Thyroid gland (tissue), 4 donors: ENCODE measurements around the gene IRS1. TPM values are rescaled to one million over a fixed set of nuclear protein-coding genes. Genes with fewer than 3 reads are reported as not detected.

Source experiments
- DNase-seq, 2 donors: peaks; one replicate each; pipeline ENCODE4 v3.0.0-alpha.2; 2019
- H3K27ac ChIP-seq, 3 donors: fragments of 200-600 bp; sonication (generic); 1 replicate in 2 of 3; 2 replicates in 1 of 3; pipeline ENCODE4 v1.5.1; 2016 to 2019; ENCODE audit warnings: mild to moderate bottlenecking in 1 of 3, moderate library complexity in 1 of 3
- H3K27me3 ChIP-seq: fragments of 200-600 bp; sonication (generic); one replicate; pipeline ENCODE4 v1.5.1; 2019
- H3K36me3 ChIP-seq, 2 donors: fragments of 200-600 bp; sonication (generic); one replicate each; pipeline ENCODE4 v1.5.1; 2016 to 2019
- H3K4me1 ChIP-seq, 2 donors: fragments of 200-600 bp; sonication (generic); one replicate each; pipeline ENCODE4 v1.5.1; 2017 to 2019
- H3K4me3 ChIP-seq, 3 donors: fragments of 200-600 bp; sonication (generic); replicated peaks in 1 of 3; 1 replicate in 2 of 3; 2 replicates in 1 of 3; pipeline ENCODE4 v1.5.1; 2016; ENCODE audit warnings: mild to moderate bottlenecking in 1 of 3
- H3K9me3 ChIP-seq: fragments of 200-600 bp; sonication (generic); one replicate; pipeline ENCODE4 v1.5.1; 2017
- CTCF ChIP-seq, 6 experiments: fragments of 200-600 bp in 3 of 6; fragments of 450-650 bp in 3 of 6; sonication (generic) in 3 of 6; IDR thresholded peaks; one replicate each; pipeline ENCODE4 v1.5.1; 2016 to 2019; ENCODE audit warnings: antibody characterized with exemption in 6 of 6, mild to moderate bottlenecking in 2 of 6, inconsistent platforms in 1 of 6, moderate library complexity in 1 of 6
- POLR2A ChIP-seq, 2 donors: fragments of 450-650 bp; IDR thresholded peaks; one replicate each; pipeline ENCODE4 v1.6.1; 2017; ENCODE audit warnings: antibody characterized with exemption in 2 of 2, mild to moderate bottlenecking in 2 of 2, moderate library complexity in 1 of 2
- WGBS, 2 donors: methylation state at CpG; one replicate each; pipeline ENCODE4 v1.1.5; 2017; 5-methylcytosine and 5-hydroxymethylcytosine counted together
- intact Hi-C: fragments of 100-400 bp; cut with DNase I; formaldehyde crosslinking; loops from one replicate; pipeline ENCODE4 v1.15.1; 2023
- total RNA-seq, 4 donors: library from RNA; depleted of rRNA; stranded (reverse); fragments of >200 nt; gene quantifications; one replicate each; pipeline ENCODE4 v1.2.3, GENCODE V29; 2016

Gene IRS1
- total RNA-seq, 4 donors from 2014 or later = 61.9 to 166 (median 98.7) TPM

DNA sequence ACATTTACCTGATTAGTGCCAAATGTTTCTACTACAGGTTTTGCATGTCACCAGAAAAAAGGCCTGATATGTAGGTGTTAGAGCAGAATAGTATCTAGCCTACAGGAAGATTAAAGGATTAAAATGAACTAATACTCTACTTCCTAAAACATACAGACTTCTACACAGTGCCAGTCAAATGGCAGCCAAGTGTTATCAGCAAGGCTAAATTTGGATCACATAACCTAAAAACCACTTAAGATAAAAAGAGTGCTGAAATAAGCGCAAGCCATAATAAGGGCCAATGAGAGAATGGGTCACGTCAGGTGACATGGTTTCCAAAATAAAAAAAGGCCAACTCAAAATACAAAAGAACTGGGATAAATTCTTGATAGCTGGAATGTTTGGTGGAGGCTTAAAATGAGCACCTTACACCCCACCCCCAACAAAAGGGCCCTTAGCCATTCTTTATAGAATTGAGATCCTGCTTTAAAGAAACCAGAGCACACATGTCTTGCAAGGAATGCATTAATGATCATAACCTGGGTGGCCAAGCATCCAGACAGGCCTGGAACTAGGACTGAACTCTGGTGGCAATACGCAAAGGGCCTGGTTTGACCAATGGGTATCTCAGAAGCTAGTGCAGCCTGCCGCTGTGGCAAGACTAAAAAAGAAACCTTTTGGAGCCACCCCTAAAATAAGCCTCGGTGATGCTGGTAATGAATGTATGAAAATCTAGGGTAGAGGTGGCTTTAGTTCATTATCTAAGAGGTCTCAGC, 32.4 kb downstream of the IRS1 start:
- Histone ChIP-seq H3K4me1 (peaks cover 31 to 37% of the 10 kb centered on the region in 2 donors), H3K27me3 (no peaks in the 10 kb centered on the region), H3K36me3 (no peaks in the 10 kb centered on the region), H3K9me3 (no peaks in the 10 kb centered on the region), H3K27ac (no peak overlapping the region), H3K4me3 (no peak overlapping the region)
- TF ChIP-seq CTCF (IDR thresholded peaks at IDR 0.05) (no peak), POLR2A (IDR thresholded peaks at IDR 0.05) (no peak)
- intact Hi-C loops = no loop called here
- DNase-seq = no peak
- WGBS, 2 donors = 89 to 93% methylated on average over 5 of the region's 5 CpGs

GRCh38 chr2:226766352-226767055, 33.1 kb downstream of the IRS1 start:
- intact Hi-C loops = no loop called here
- Histone ChIP-seq H3K36me3 (no peaks in the 10 kb centered on the region), H3K4me3 (no peak overlapping the region), H3K27ac (no peak overlapping the region), H3K9me3 (no peaks in the 10 kb centered on the region), H3K4me1 (peaks cover 26 to 38% of the 10 kb centered on the region in 2 donors), H3K27me3 (no peaks in the 10 kb centered on the region)
- DNase-seq = no peak
- 96 to 97% methylated on average over 5 of the region's 5 CpGs for WGBS, 2 donors
- no peak for TF ChIP-seq CTCF (IDR thresholded peaks at IDR 0.05)
- TF ChIP-seq POLR2A (IDR thresholded peaks at IDR 0.05) = no peak

DNA sequence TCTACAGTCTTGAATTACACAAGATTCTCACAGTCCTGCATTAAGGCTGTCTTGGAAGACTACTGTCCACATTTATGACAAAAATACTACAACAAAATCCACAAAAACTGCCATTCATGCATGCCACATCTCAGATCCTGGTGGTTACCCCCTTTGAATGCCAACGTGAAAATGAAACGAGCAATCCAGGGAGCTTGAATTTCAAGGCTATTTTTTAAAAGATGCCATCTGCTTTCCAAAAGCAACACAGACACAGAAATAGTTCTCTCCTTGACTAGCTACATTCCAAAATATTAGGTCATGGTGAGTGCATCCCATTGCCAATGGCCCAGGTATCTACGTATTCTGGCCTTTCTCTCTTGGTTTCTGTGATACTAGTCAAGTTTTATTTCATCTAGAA, 36.3 kb downstream of the IRS1 start:
- peaks cover 56 to 62% of the 10 kb centered on the region in 2 donors for H3K4me1 ChIP-seq
- no peaks in the 10 kb centered on the region for H3K36me3 ChIP-seq
- no peaks in the 10 kb centered on the region for H3K27me3 ChIP-seq
- H3K27ac ChIP-seq = peak overlapping the region; percentile 42 to 62 (median 61)
- peak in 1 of 2 donors; percentile 21 for DNase-seq
- no peak overlapping the region for H3K4me3 ChIP-seq
- H3K9me3 ChIP-seq = no peaks in the 10 kb centered on the region
- intact Hi-C loops = no loop called here
- TF ChIP-seq CTCF (IDR thresholded peaks at IDR 0.05) = no peak
- no peak for TF ChIP-seq POLR2A (IDR thresholded peaks at IDR 0.05)
- 42% methylated on average over 3 of the region's 3 CpGs for WGBS, 2 donors

- 77 to 83% methylated on average over 2 of the region's 2 CpGs for WGBS, 2 donors
- Histone ChIP-seq H3K27ac (peak overlapping the region in 2 of 3 donors; percentile 32 to 72), H3K27me3 (no peaks in the 10 kb centered on the region), H3K4me3 (no peak overlapping the region), H3K36me3 (no peaks in the 10 kb centered on the region), H3K4me1 (peaks cover 56 to 75% of the 10 kb centered on the region in 2 donors), H3K9me3 (no peaks in the 10 kb centered on the region)
- intact Hi-C loops = no loop called here
- no peak for DNase-seq
- TF ChIP-seq POLR2A (IDR thresholded peaks at IDR 0.05) (no peak), CTCF (IDR thresholded peaks at IDR 0.05) (no peak)
Observed at GRCh38 chr2:226761195-226761583, 38.4 kb downstream of the IRS1 start.
